Stimulated activated CD8-positive, alpha-beta memory T cell treated with anti-CD3 and anti-CD28 coated beads, Interleukin-7, amount 100 ng/mL, for 1 hour (primary cell): ENCODE data around the gene PKD1L1.
"Not testable (repeated sequence)": the region's sequence is repeated elsewhere in the genome, so short reads cannot be mapped to it uniquely, and the experiment has no call there.

Source experiments
- DNase-seq, 2 donors: peaks; one replicate each; pipeline ENCODE4 v3.0.0-alpha.2; 2020; ENCODE audit warnings: low read depth in 2 of 2

The PKD1L1 gene

GRCh38 chr7:47818796-47819606 lies 129.3 kb downstream of the PKD1L1 start:
- DNase-seq, result no peak

DNA sequence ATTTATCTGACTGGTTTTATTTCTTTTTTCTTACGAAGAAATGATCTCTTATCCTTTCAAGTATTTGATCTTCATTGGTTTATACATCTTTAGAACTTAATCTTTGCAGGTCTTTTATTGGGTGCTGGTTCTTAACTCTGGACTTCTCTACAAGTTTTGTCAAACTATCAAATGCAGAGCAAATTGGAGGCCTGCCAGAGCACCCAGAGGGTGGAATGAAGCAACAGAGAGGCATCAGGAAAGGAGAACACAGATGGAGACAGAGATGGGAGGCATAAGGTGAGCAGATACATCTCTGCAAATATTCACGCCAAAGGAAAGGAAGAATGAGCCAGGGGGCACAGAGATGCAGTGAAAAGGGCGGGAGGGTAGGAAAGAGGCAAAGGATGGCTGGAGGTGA lies 130.3 kb downstream of the PKD1L1 start:
- DNase-seq, result no peak

GRCh38 chr7:47816647-47817046 lies 131.6 kb downstream of the PKD1L1 start:
- no peak for DNase-seq

GRCh38 chr7:47815867-47816266 lies 132.4 kb downstream of the PKD1L1 start:
- no peak for DNase-seq

DNA sequence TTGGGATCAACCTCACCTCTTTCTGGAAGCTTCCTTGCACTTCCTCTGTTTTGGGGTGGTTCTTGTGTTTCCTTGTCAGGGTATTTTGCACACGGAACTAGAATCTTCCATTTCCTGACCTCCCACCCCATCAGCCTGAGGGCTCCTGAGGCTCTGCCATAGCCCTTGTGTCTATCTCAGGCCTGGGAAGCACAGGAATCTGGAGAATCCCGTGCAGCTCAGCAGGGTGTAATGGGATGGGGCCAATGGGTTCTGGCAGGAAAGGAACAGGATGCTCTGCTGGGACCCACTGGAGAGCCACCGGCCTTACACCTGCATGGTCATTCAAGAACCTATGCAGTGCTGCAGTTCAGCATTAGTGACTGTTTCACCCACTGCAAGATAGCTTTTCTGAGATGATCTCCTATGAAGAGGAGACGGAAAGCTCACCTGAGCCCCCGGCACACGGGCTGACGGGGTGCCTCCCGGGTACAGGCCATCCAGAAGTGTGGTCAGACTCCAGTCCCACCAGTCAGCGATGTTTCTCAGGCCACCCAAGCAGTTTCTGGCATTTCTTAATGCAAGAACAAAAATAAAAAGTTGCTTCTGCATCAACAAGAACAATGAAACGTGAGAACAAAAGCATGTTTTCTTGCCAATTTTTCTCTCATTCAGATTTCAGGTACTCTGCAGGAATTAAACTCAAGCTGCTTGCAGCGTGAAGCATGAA lies 133.2 kb downstream of the PKD1L1 start:
- DNase-seq, result no peak

DNA sequence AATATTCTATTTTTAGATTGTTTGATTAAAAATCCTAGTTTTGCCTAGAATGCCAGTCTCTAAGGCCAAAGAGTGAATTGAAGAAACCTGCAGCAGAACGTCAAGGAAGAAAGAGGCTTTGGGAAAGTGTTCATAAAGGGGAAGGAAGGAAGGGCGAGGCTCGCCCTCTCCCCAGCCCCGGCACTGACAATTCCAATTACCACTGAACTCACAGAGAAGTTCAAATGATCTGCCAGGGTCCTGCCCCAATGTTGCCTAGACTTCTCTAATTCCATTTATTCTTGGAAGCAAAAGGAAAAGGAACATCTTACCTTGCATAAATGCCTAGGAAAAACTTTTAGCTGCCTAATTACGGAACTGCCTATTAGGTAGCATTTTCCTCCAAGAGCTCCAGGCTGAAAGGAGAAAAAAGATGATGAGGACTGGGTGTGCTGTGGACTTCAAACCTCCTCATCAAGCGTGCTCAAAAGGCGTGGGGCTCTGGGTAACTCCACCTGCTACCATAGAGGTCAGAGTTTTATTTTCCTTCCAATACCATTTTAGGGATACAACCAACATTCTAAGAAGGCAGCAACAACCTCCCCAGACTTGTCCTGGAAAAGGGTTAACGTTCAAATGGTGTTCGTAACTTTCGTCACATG lies 134.5 kb downstream of the PKD1L1 start:
- no peak for DNase-seq

DNA sequence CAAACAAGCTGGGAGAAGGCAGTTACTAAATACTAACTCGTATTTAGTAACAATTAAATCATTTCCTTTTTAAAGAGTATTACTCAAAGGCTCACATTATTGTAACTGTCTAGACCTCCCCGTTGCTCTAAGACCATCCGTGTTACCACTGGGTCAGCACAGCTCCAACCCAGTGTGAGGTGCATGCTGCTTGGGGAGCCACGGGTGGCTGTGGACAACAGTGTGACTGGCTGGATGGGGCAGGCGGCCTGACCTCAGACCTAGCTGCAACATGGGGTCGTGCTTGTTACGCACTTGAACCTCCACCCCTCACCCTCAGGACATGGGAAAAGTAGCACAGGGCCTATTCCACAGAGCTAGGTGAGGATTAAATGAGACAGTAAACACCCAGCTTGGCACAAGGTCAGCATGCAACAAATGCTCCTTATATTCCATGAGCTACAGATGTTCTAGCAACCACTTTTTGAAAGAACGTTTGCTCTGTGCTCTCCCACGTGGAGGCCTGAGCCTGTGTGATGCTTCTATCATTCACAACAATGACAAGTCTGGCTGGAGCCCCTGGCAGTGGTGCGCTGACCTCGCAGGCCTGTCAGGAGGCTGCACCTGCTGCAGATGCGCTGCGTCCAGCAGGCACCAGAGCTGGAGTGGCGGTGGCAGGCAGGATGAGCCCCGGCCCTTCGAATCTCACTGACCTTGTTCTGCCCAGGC lies 135.7 kb downstream of the PKD1L1 start:
- no peak for DNase-seq

DNA sequence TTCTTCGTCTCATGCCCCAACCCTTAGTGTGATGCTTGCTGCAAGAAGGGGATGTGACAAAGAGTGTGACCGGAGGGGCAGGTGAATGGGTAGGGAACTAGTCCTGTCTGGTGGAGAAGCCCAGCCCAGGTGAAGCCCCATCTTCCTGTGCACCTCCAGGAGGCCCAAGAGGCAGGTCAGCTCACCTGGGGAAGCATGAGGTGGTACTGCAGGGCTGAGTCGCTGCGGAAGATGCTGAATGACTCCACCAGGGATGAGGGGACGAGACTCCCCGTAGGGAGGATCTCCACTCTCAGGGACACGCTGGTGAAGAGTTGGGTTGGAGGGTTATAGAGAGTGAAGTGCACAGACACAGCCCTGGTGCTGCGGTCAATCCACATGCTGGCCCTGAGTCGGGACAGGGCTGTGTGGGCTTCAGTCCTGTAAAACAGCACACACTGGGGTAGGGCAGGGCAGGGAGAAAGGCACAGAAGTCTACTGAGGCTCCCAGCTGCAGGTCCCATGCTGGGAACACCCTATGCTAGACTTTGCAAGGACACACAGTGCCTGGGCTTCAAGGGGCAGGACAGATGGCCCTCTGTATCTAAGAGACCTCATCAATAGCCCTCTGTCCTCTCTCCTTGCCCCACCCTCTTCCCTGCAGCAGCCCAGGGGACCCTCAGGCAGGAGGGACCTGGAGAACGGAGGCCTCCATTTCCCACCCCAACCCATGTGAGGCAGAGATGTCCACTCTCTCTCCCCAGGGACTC lies 136.5 kb downstream of the PKD1L1 start:
- no peak for DNase-seq

DNA sequence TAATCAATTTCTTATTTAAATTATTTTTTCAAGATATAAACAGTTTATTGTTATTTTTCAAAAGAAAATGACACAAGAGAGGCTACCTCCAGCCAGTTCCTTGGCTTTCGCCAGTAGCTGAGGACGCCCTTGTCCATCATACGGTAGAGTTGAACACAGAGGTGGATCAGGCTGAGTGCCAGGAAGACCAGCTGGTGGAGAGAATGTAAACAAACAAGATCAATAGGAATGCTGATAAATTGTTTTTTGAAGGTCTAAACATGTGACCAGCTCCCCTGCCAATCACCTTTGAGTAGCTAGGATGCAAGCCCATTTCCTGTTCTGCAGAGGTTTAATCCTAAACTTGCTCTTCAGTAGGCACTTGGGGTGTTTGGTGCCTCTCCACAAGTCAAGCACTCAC lies 138.9 kb downstream of the PKD1L1 start:
- DNase-seq, result no peak

DNA sequence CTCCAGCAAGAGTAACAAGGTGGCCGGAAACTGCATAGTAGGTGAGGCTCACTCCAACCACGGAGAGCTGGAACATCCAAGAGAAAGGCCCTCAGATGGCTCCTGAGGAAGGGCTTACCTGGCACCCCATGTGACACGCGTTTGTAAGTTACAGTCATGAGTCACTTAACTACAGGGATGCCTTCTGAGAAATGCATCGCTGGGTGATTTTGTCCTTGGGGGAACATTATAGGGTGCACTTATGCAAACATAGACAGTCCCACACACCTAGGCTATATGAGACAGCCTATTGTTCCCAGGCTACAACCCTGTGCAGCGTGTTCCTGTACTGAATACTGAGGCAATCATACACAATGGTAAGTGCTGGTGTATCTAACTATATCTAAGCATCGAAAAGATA lies 139.9 kb downstream of the PKD1L1 start:
- DNase-seq, result no peak

DNA sequence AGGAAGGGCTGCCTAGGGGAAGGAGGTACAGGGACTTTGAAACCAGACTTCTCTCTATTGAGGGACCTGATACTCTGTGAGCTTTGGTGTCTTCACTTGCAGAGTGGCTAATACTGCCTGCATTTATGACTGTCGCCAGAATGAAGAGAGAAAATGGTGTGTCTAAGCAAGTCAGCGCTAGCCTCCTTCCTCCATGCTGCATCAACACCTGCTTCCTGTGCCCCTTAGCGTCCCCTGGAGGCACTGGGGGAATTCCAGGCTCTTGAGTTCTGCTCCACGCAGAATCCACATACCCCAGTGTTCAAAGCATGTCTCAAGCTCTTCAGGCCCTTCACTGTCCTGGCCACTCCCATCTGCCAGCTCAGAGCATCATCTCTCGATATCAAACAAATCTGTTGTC lies 140.5 kb downstream of the PKD1L1 start:
- no peak for DNase-seq

DNA sequence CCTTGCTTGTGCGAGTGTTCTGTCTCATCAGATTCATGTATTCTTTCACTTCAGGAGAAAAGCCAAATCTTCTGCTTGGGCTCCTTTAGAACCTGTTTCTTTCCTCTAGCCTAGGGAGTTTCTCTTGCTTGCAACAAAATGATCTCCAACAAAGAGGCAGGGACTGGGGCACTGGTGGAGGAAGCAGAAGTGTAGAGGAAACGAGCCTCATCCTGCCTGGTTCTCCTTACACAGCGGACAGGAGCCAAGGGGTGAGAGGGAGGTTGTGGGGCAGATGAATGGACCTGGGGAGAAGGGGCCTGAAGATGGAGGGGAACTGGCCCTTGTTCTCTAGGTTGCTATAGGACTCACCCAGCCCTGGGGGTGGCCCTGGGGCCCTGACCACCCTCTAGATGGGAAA lies 141.1 kb downstream of the PKD1L1 start:
- no peak for DNase-seq

- DNase-seq, result no peak
These were observed 141.6 kb downstream of the PKD1L1 start for GRCh38 chr7:47806701-47807103.

- DNase-seq, result no peak
These were observed 143.3 kb downstream of the PKD1L1 start for GRCh38 chr7:47804767-47805545.

DNA sequence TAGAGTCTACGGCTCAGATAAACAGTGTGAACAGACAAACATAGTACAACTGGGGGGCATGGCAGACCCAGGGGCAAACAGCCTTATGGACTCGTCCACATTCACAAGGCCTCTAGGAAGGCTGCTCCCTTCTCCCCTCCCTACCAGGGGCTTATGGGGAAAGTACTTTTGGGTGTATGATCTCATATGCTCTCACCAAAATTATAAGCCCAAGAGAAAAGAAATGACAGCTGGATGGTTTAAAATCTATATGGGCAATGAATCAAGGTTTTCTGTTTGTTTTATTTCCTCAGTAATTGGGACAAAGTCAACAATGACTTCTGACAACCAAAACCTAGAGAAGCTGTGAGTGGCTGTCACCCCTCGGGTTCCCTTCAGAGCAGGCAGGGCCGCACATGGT lies 144.4 kb downstream of the PKD1L1 start:
- no peak for DNase-seq

GRCh38 chr7:47803025-47803424 lies 145.2 kb downstream of the PKD1L1 start:
- no peak for DNase-seq

- DNase-seq, result no peak
These were observed 146.8 kb downstream of the PKD1L1 start for GRCh38 chr7:47801423-47801822.

- DNase-seq, result no peak
These were observed 148.7 kb downstream of the PKD1L1 start for GRCh38 chr7:47799524-47799923.

DNA sequence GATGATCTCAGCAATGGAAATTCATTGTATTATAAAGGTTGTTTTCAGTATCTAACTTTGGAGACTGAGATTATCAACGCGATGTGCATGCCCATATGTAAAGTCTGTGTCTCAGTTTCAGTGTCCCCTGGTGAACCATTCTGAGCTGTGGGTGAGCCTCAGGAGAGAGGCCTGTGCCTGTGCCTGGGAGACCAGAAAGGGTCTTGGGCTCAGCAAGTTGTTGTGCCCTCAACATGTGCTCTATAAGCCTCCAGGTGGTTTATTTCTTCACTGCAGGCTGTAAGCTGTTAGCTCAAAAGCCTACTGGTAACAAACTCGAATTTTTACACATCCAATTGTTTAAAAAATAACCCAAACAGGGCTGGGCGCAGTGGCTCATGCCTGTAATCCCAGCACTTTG lies 151.9 kb downstream of the PKD1L1 start:
- no peak for DNase-seq

DNA sequence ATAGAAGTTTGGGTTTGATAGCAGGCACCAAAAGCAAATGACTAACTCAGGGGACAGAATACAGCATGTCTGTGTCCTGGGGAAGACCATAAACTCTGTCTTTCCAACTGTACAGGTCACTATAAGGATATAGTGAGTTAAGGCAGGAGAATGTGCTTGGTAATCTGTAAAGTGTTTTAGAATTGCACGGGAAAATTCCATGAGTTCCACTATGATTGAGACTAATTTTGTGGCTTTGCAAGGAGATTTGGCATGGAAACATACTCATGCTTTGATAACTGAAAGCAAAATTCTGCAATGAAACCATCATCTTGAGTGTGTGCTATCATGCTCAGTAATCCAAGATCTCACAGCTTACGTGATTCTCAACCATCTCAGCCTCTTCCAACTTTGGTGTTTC lies 152.6 kb downstream of the PKD1L1 start:
- no peak for DNase-seq

GRCh38 chr7:47795126-47795525 lies 153.1 kb downstream of the PKD1L1 start:
- not testable (repeated sequence) for DNase-seq
